Keratinocyte (primary cell): Measurements from ENCODE around the gene TMEM184A. TPM values are rescaled to one million over a fixed set of nuclear protein-coding genes. Genes with fewer than 3 reads are reported as not detected.

Source experiments
- DNase-seq: peaks from one replicate; pipeline ENCODE4 v3.0.0-alpha.2; 2011; ENCODE audit warnings: low read depth, missing footprints, low spot score
- FAIRE-seq: peaks from 2 replicates; lab custom pipeline; 2011; peaks lifted over from hg19 to GRCh38; lab: Jason Lieb, UNC
- H2AFZ ChIP-seq: 2 replicates; pipeline ENCODE4 v1.6.0; 2012; ENCODE audit warnings: low read length, control low read depth, inconsistent platforms; ENCODE audit not compliant: control insufficient read depth
- H3K27ac ChIP-seq: 2 replicates; pipeline ENCODE4 v1.5.1; 2011; ENCODE audit warnings: low read length; ENCODE audit not compliant: control insufficient read depth, insufficient read depth
- H3K27me3 ChIP-seq: 3 replicates; pipeline ENCODE4 v1.6.0; 2011; ENCODE audit warnings: low read length; ENCODE audit not compliant: control insufficient read depth, insufficient read depth; ENCODE audit errors: extremely low read depth
- H3K36me3 ChIP-seq, 2 experiments: 2 replicates in 1 of 2; 3 replicates in 1 of 2; pipeline ENCODE4 v1.5.1; 2011; ENCODE audit warnings: low read length in 2 of 2, mild to moderate bottlenecking in 1 of 2; ENCODE audit not compliant: control insufficient read depth in 2 of 2, insufficient read depth in 2 of 2; ENCODE audit errors: extremely low read depth in 1 of 2
- H3K4me1 ChIP-seq: 3 replicates; pipeline ENCODE4 v1.5.1; 2011; ENCODE audit warnings: low read length; ENCODE audit not compliant: control insufficient read depth, insufficient read depth; ENCODE audit errors: extremely low read depth
- H3K4me2 ChIP-seq: 3 replicates; pipeline ENCODE4 v1.6.0; 2011; ENCODE audit warnings: low read depth, low read length; ENCODE audit not compliant: control insufficient read depth, insufficient read depth; ENCODE audit errors: extremely low read depth
- H3K4me3 ChIP-seq, 3 experiments: fragments of 200-600 bp in 1 of 3; sonication (generic) in 1 of 3; 2 replicates in 2 of 3; 3 replicates in 1 of 3; pipeline ENCODE4 v1.5.1; 2011 to 2016; ENCODE audit warnings: low read length in 3 of 3, mild to moderate bottlenecking in 3 of 3, control low read depth in 2 of 3, inconsistent platforms in 1 of 3, low read depth in 1 of 3, mixed read lengths in 1 of 3, mixed run types in 1 of 3, moderate library complexity in 1 of 3; ENCODE audit not compliant: control insufficient read depth in 2 of 3, insufficient read depth in 2 of 3; ENCODE audit errors: extremely low read depth in 1 of 3
- H3K79me2 ChIP-seq: 2 replicates; pipeline ENCODE4 v1.6.0; 2012; ENCODE audit warnings: low read length; ENCODE audit not compliant: control insufficient read depth, insufficient read depth
- H3K9ac ChIP-seq: 3 replicates; pipeline ENCODE4 v1.6.0; 2011; ENCODE audit warnings: low read length; ENCODE audit not compliant: control insufficient read depth, insufficient read depth; ENCODE audit errors: extremely low read depth
- H3K9me1 ChIP-seq: 3 replicates; pipeline ENCODE4 v1.6.0; 2011; ENCODE audit warnings: low read length; ENCODE audit not compliant: control insufficient read depth, insufficient read depth; ENCODE audit errors: extremely low read depth
- H3K9me3 ChIP-seq: 2 replicates; pipeline ENCODE4 v1.5.1; 2012; ENCODE audit warnings: low read depth, low read length; ENCODE audit not compliant: control insufficient read depth
- H4K20me1 ChIP-seq: 3 replicates; pipeline ENCODE4 v1.6.0; 2011; ENCODE audit warnings: low read length; ENCODE audit not compliant: control insufficient read depth, insufficient read depth; ENCODE audit errors: extremely low read depth
- CTCF ChIP-seq, 3 experiments: IDR thresholded peaks in 1 of 3; conservative IDR thresholded peaks in 1 of 3; optimal IDR thresholded peaks in 1 of 3; 2 replicates in 2 of 3; 3 replicates in 1 of 3; pipeline versions ENCODE3 to v1.5.1; 2011; ENCODE audit warnings: low read length in 3 of 3, mild to moderate bottlenecking in 3 of 3, moderate library complexity in 2 of 3, control low read depth in 1 of 3, inconsistent platforms in 1 of 3; ENCODE audit not compliant: insufficient read depth in 2 of 3; ENCODE audit errors: extremely low read depth in 1 of 3
- EZH2 ChIP-seq: IDR thresholded peaks from one replicate; pipeline ENCODE4 v1.6.1; 2012; ENCODE audit warnings: inconsistent platforms, mild to moderate bottlenecking, low read length, moderate library complexity
- dilution Hi-C: fragments of 300-500 bp; cut with MboI; formaldehyde crosslinking; loops from one replicate; pipeline ENCODE4 v1.7.0; 2020; ENCODE audit warnings: low sequenced_read_pairs; ENCODE audit not compliant: extremely low pct_ligation_motif_present
- polyA plus RNA-seq, 5 experiments: library from polyadenylated mRNA; depleted of rRNA in 3 of 5; stranded (reverse) in 3 of 5; stranded (forward) in 1 of 5; unstranded in 1 of 5; fragments of >200 nt; gene quantifications; 1 replicate in 1 of 5; 2 replicates in 3 of 5; 3 replicates in 1 of 5; pipeline versions ENCODE4 v1.2.1 to v1.2.3, GENCODE V29; 2011 to 2012; ENCODE audit warnings: missing spikeins in 2 of 5, low read depth in 1 of 5, low replicate concordance in 1 of 5

Gene TMEM184A
- polyA plus RNA-seq, 1 donor (not counting 4 experiments of a cell fraction or from before 2014, with no cell fraction given) = 2.9 TPM

GRCh38 chr7:1514407-1514806, 41.6 kb downstream of the TMEM184A start:
- Histone ChIP-seq H3K4me1 (peaks cover 13% of the 10 kb centered on the region), H2AFZ (no peak overlapping the region), H3K36me3 (no peaks in the 10 kb centered on the region), H3K9me1 (no peaks in the 10 kb centered on the region), H3K27ac (no peak overlapping the region), H3K4me3 (no peak overlapping the region), H3K9ac (no peak overlapping the region), H3K79me2 (no peaks in the 10 kb centered on the region), H4K20me1 (no peaks in the 10 kb centered on the region), H3K4me2 (no peak overlapping the region), H3K9me3 (no peaks in the 10 kb centered on the region), H3K27me3 (no peaks in the 10 kb centered on the region)
- TF ChIP-seq EZH2 (no peak), CTCF (optimal IDR thresholded peaks at IDR 0.05 in 1 of 3, IDR thresholded peaks at IDR 0.05 in 1 of 3, conservative IDR thresholded peaks at IDR 0.05 in 1 of 3; ENCODE audit: extremely low read depth in 1 of 3, insufficient read depth in 2 of 3, low read length in 3 of 3) (no peak)
- dilution Hi-C loops = no loop called here
- no peak for FAIRE-seq
- no peak for DNase-seq

- dilution Hi-C loops = no loop called here
- FAIRE-seq (no peak), DNase-seq (no peak)
- Histone ChIP-seq H3K9me1 (no peaks in the 10 kb centered on the region), H3K79me2 (no peaks in the 10 kb centered on the region), H2AFZ (peak overlapping the region; percentile 69), H3K27me3 (no peaks in the 10 kb centered on the region), H4K20me1 (no peaks in the 10 kb centered on the region), H3K4me2 (peak overlapping the region; percentile 62), H3K9me3 (no peaks in the 10 kb centered on the region), H3K27ac (peak overlapping the region; percentile 43), H3K9ac (peak overlapping the region; percentile 47), H3K4me3 (peak overlapping the region in 1 of 3 experiments; percentile 34), H3K4me1 (peaks cover 13% of the 10 kb centered on the region), H3K36me3 (no peaks in the 10 kb centered on the region)
- no peak for TF ChIP-seq CTCF (optimal IDR thresholded peaks at IDR 0.05 in 1 of 3, IDR thresholded peaks at IDR 0.05 in 1 of 3, conservative IDR thresholded peaks at IDR 0.05 in 1 of 3; ENCODE audit: extremely low read depth in 1 of 3, insufficient read depth in 2 of 3, low read length in 3 of 3)
- TF ChIP-seq EZH2 = no peak
These were observed 42.3 kb downstream of the TMEM184A start for GRCh38 chr7:1513657-1514095.
